ENCODE results near the gene ZNF646.
A peak's percentile ranks its signal among the peaks of the same experiment; 100 is the strongest.

The ZNF646 gene

GRCh38 chr16:31063843-31064611, 10.2 kb upstream of the ZNF646 start:
- no peak for DNase-seq

- DNase-seq: no peak
Measured at GRCh38 chr16:31064882-31065461, 9.2 kb upstream of the ZNF646 start.

GRCh38 chr16:31067342-31067741, 6.9 kb upstream of the ZNF646 start:
- no peak for DNase-seq

- DNase-seq: peak; percentile 32
Measured at GRCh38 chr16:31071861-31072260, 2.4 kb upstream of the ZNF646 start.

GRCh38 chr16:31072540-31073141, 1.6 kb upstream of the ZNF646 start:
- peak; percentile 40 for DNase-seq

- DNase-seq: peak; percentile 94
Measured at GRCh38 chr16:31073142-31073969, 866 bp upstream of the ZNF646 start.

GRCh38 chr16:31074814-31075183, 577 bp downstream of the ZNF646 start:
- no peak for DNase-seq

- DNase-seq: no peak
Measured at GRCh38 chr16:31076319-31076718, 2.1 kb downstream of the ZNF646 start.

- DNase-seq: no peak
Measured at GRCh38 chr16:31077024-31077423, 2.8 kb downstream of the ZNF646 start.

GRCh38 chr16:31077592-31078396, 3.6 kb downstream of the ZNF646 start:
- DNase-seq: no peak

GRCh38 chr16:31078597-31079341, 4.5 kb downstream of the ZNF646 start:
- no peak for DNase-seq

- no peak for DNase-seq
Measured at GRCh38 chr16:31079342-31079944, 5.2 kb downstream of the ZNF646 start.

- DNase-seq: no peak
Measured at GRCh38 chr16:31080035-31080629, 5.9 kb downstream of the ZNF646 start.

GRCh38 chr16:31080756-31081419, 6.7 kb downstream of the ZNF646 start:
- no peak for DNase-seq

- DNase-seq: no peak
Measured at GRCh38 chr16:31081428-31082351, 7.5 kb downstream of the ZNF646 start.

- DNase-seq: no peak
Measured at GRCh38 chr16:31082368-31083045, 8.3 kb downstream of the ZNF646 start.

GRCh38 chr16:31083081-31083480, 8.9 kb downstream of the ZNF646 start:
- DNase-seq: no peak

GRCh38 chr16:31083556-31083955, 9.3 kb downstream of the ZNF646 start:
- no peak for DNase-seq

GRCh38 chr16:31083981-31084380, 9.8 kb downstream of the ZNF646 start:
- no peak for DNase-seq

Data from NCI-H146 (cell line).